ENCODE measurements around the gene F8. TPM values are rescaled to one million over a fixed set of nuclear protein-coding genes. Genes with fewer than 3 reads are reported as not detected.
A peak's percentile ranks its signal among the peaks of the same experiment; 100 is the strongest.

F8 gene
- total and polyA plus RNA-seq, 10 of the 15 experiments (the other 5 are each of a cell fraction or from before 2014, with no cell fraction given), result 3.0 to 8.1 (median 5.1) TPM

DNA sequence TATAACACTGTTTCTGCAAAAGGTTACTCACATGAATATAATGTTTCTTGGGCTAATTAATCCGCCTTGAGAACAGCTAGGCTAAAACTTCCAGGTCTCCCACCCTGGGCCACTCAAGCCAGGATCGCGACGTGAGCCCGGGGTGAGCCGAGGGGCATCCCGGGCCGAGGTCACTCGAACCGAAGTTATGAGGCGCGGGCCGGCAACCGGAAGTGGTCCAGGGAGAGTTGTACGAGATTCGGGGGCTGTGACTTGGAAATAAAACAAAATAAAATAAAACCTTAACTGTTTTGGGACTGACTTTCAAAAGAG lies 48.1 kb upstream of the F8 start:
- 0 out of 2 replicates have a peak overlapping the region, but pooled peaks have one; percentile 25 for H3K4me2 ChIP-seq (ENCODE audit: control insufficient read depth, insufficient read depth)
- CTCF ChIA-PET, result interaction anchor here (0.7 to 1.4 kb wide), 2 partner anchors 14 to 91 kb away, joined by 3 read pairs; no protein-coding TSS in a partner anchor
- H3K9ac ChIP-seq (ENCODE audit: control insufficient read depth, insufficient read depth, low read length), result peak overlapping the region; percentile 87
- no peaks in the 10 kb centered on the region for H4K20me1 ChIP-seq (ENCODE audit: control insufficient read depth, insufficient read depth)
- TSS peak; percentile 73 for BruUV-seq (replicated peaks)
- intact Hi-C loops (cut with micrococcal nuclease; ENCODE audit: unreplicated experiment) (loop anchor here (5.0 kb wide), 2 partner anchors 43 to 147 kb away; partner anchors contain the start of genes FUNDC2 and VBP1), in situ Hi-C loops (cut with MboI) (no loop called here)
- peak overlapping the region; percentile 72 for H3K4me3 ChIP-seq
- H3K9me3 ChIP-seq (replicated peaks; ENCODE audit: control insufficient read depth, insufficient read depth, low read length), result no peaks in the 10 kb centered on the region
- ATAC-seq (peak; percentile 43), FAIRE-seq (no peak), DNase-seq (ENCODE audit: low read depth, low spot score) (no peak)
- peak overlapping the region; percentile 55 for H2AFZ ChIP-seq (ENCODE audit: control insufficient read depth, low read depth, low read length)
- RAD21 ChIA-PET (ENCODE audit: unreplicated experiment), result interaction anchor here (1.4 kb wide), 1 partner anchor 147 kb away, joined by 3 read pairs; no protein-coding TSS in a partner anchor
- SMC1A ChIA-PET (ENCODE audit: uncharacterized antibody, unreplicated experiment), result no interaction called here
- WGBS (ENCODE audit: insufficient coverage, insufficient replicate concordance, low lambda C conversion rate, missing lambda C conversion rate), result 51% methylated on average over 16 of the region's 16 CpGs
- no peaks in the 10 kb centered on the region; a peak in 3 of 4 replicates for H3K36me3 ChIP-seq (ENCODE audit: control insufficient read depth in 2 of 2, insufficient read depth in 2 of 2, low read length in 1 of 2)
- TF ChIP-seq RFX5 (IDR thresholded peaks at IDR 0.05; ENCODE audit: low read depth, low read length) (no peak), CREB1 (IDR thresholded peaks at IDR 0.05; ENCODE audit: low read depth) (0 out of 2 replicates have a peak, but pooled peaks have one; percentile 7)
- TF ChIP-seq, protein P1, sequence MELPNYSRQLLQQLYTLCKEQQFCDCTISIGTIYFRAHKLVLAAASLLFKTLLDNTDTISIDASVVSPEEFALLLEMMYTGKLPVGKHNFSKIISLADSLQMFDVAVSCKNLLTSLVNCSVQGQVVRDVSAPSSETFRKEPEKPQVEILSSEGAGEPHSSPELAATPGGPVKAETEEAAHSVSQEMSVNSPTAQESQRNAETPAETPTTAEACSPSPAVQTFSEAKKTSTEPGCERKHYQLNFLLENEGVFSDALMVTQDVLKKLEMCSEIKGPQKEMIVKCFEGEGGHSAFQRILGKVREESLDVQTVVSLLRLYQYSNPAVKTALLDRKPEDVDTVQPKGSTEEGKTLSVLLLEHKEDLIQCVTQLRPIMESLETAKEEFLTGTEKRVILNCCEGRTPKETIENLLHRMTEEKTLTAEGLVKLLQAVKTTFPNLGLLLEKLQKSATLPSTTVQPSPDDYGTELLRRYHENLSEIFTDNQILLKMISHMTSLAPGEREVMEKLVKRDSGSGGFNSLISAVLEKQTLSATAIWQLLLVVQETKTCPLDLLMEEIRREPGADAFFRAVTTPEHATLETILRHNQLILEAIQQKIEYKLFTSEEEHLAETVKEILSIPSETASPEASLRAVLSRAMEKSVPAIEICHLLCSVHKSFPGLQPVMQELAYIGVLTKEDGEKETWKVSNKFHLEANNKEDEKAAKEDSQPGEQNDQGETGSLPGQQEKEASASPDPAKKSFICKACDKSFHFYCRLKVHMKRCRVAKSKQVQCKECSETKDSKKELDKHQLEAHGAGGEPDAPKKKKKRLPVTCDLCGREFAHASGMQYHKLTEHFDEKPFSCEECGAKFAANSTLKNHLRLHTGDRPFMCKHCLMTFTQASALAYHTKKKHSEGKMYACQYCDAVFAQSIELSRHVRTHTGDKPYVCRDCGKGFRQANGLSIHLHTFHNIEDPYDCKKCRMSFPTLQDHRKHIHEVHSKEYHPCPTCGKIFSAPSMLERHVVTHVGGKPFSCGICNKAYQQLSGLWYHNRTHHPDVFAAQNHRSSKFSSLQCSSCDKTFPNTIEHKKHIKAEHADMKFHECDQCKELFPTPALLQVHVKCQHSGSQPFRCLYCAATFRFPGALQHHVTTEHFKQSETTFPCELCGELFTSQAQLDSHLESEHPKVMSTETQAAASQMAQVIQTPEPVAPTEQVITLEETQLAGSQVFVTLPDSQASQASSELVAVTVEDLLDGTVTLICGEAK (IDR thresholded peaks at IDR 0.05; ENCODE audit: borderline replicate concordance), result peak; percentile 21; the same call in 1 of the 2 replicates
- peaks cover 54% of the 10 kb centered on the region for H3K79me2 ChIP-seq (ENCODE audit: control insufficient read depth, insufficient read depth, low read length)
- H3K4me1 ChIP-seq (ENCODE audit: control insufficient read depth, insufficient read depth, low read length), result no peaks in the 10 kb centered on the region
- POLR2A ChIA-PET, result interaction anchor here (1.1 kb wide), 1 partner anchor 42 kb away, joined by 3 read pairs; no protein-coding TSS in a partner anchor
- H3K27ac ChIP-seq (ENCODE audit: control insufficient read depth, insufficient read depth), result peak overlapping the region; percentile 84
- H3K27me3 ChIP-seq (replicated peaks in 1 of 2; ENCODE audit: control insufficient read depth in 2 of 2, insufficient read depth in 2 of 2, low read length in 1 of 2), result no peaks in the 10 kb centered on the region
